ENCODE data around the gene TTC4.

The TTC4 gene

DNA sequence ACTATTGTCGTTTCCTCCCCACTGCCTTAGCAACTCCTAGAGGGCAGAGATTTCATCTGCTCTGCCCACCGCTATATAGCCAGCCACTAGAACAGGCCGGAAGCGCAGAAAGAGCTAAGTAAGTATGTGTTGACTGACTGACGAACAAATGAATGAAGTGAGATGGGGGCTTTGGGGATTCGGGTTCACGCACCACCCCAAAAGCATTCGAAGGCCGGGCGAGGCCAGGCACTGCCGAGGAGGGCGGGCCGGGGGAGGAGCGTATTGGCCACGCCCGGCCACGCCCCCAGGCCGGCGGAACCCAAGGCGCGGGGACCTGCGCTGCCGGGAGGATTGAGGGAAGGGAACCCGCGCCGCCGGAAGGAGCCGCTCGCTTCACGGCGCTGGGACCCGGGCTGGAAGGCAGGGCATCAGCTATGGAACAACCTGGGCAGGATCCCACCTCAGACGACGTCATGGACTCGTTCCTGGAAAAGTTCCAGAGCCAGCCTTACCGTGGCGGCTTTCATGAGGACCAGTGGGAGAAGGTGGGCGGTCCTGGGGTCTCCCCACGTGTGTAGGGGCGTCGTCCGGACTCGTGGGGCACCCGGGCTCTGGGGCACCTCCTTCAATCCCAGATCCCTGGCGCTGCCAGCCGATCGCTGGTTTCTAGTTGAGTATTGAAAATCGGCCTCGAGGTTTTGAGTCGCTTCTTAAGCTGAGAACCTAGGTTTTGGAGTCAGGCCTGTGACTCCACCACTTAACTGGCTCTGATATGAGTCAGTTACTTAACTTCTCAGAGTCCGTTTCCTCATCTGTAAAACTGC, at the start of gene TTC4:
Gene TTC4 (plus strand): TSS at position 369 of the 806 bp plus-strand sequence. CDS start 48 bp downstream, at position 417.
- peak; percentile 94 for DNase-seq

DNA sequence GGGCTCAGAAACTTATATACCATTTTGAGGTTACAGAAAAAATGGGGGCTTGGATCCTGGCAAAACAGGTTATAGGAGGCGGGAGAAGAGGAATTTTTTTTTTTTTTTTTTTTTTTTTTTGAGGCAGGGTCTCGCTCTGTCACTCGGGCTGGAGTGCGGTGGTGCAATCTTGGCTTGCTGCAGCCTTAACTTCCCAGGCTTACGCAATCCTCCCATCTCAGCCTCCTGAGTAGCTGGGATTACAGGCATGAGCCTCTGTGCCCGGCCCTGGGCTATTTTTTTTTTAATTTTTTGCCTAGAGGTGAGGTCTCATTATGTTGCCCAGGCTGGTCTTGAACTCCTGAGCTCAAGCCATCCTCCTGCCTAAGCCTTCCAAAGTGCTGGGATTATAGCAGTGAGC, 49.3 kb upstream of the TTC4 start:
- DNase-seq, result no peak

GRCh38 chr1:54667797-54668196, 47.9 kb upstream of the TTC4 start:
- no peak for DNase-seq

GRCh38 chr1:54668567-54668966, 47.1 kb upstream of the TTC4 start:
- no peak for DNase-seq

GRCh38 chr1:54671985-54672608, 43.6 kb upstream of the TTC4 start:
- no peak for DNase-seq

GRCh38 chr1:54678776-54679643, 36.7 kb upstream of the TTC4 start:
- no peak for DNase-seq

DNA sequence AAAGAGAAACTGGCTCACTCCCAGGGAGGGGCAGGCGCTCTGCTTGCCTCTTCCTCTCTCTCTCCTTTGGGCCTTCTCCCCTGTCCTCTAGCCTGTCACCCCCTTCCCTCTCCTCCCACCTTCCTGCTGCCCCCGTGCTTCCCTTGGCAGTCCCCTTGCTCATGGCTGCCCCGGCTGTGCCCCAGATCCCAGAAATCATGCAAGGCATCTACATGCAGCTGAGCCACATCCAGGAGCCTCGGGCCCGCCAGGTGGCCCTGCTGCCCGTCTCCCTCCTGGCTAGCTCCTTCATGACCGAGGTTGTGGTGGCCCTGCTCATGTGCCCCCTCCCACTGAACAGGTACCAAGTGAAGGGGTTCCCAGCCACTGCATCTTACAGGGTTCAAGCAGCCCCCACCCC, 36.0 kb upstream of the TTC4 start:
- DNase-seq, result no peak

- no peak for DNase-seq
Measured at GRCh38 chr1:54680387-54680786, 35.3 kb upstream of the TTC4 start.

DNA sequence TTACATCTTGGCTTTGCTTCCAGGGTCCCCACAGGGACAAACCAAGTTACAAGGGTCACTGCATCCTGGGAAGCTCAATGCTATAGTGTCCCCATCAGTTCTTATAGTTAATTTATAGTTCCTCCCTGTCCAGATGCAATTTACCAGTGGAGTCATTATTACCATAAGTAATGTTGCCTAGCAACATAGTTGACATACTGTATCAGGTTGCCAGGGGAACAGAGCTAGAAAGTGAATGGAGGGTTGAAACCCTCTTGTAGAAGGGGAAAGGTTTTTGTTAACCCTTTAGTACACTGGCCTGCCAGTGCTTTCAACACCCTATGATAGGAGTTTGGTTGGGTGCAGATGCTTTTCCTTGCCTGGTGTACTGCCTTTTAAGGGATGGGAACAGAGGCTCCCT, 34.3 kb upstream of the TTC4 start:
- no peak for DNase-seq

DNA sequence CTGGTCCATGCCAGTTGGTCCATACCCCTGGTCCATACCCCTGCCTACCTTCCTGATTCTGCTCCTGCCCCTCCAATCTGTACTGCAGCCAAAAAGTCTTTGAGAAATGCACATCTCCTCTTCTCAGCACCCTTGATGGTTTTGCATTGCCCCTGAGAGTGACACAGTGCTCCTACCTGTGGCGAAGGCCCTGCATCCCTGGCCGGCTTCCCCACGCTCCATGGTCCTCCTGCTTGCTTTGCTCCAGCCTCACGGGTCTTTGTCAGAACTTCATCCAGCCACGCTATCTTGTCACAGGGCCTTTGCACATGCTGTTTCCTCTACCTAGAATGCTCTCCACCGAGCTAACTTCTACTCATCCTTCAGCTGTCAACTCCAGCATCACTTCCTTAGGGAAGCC, 32.2 kb upstream of the TTC4 start:
- no peak for DNase-seq

GRCh38 chr1:54685335-54685905, 30.2 kb upstream of the TTC4 start:
- no peak for DNase-seq

- no peak for DNase-seq
Measured at GRCh38 chr1:54686155-54686554, 29.5 kb upstream of the TTC4 start.

DNA sequence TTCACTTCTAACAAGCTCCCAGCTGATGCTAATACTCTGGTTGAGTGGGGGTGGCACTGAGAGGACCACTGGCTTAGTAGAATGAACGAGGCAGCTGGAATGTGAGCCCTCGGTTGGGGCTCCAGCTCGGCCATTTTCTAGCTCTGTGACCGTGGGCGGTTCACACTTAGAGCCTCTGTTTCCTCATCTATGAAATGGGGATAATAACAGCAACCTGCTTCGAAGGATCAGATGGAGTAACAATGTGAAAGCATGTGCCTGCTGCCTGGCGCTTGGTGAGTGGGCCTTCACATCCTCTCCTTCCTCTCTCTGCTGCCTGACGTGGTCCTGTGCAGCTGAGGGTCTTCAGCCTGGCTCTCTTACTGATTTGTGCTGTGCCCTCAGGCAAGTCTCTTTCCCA, 20.9 kb upstream of the TTC4 start:
- no peak for DNase-seq

GRCh38 chr1:54695221-54695620, 20.4 kb upstream of the TTC4 start:
- DNase-seq, result no peak

GRCh38 chr1:54695764-54696163, 19.9 kb upstream of the TTC4 start:
- DNase-seq, result no peak

DNA sequence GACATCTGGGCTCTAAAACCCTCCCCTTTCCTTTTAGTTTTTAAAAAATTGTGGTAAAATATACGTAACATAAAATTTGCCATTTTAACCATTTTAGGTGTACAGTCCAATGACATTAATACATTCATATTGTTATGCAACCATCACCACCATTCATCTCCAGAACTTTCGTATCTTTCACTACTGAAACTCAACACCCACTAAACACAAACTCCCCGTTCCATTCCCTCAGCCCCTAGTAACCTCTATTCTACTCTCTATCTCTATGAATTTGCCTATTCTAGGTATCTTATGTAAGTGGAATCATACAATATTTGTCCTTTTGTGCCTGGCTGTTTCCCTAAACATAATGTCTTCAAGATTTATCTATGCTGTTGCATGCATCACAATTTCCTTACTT, 19.4 kb upstream of the TTC4 start:
- no peak for DNase-seq

GRCh38 chr1:54697896-54698295, 17.8 kb upstream of the TTC4 start:
- DNase-seq, result no peak

GRCh38 chr1:54698346-54698745, 17.3 kb upstream of the TTC4 start:
- no peak for DNase-seq

- DNase-seq, result no peak
Measured at GRCh38 chr1:54699936-54700525, 15.6 kb upstream of the TTC4 start.

GRCh38 chr1:54701066-54701465, 14.6 kb upstream of the TTC4 start:
- DNase-seq, result no peak

- DNase-seq, result no peak
Measured at GRCh38 chr1:54701996-54702395, 13.7 kb upstream of the TTC4 start.

DNA sequence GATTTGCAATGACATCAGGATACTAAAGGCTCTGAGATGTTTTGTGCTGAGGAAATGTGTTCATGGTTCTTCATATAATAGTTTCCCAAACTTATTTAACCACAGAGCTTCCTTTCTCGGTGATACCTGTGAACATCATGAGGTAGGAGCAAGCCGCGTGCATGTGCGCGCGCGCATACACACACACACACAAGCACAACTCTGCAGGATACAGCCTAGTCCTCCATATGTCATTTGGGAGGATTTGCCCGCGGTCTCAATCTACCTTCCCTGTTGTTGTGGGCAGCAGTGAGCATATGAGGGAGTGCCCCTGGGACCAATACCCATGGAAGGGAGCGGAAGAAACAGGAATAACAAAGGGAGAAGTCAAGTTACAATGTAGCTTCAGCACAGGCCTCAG, 12.2 kb upstream of the TTC4 start:
- no peak for DNase-seq

- DNase-seq, result no peak
Measured at GRCh38 chr1:54705153-54705552, 10.5 kb upstream of the TTC4 start.
